Left lung (tissue), 10 donors: ENCODE data around the gene SV2C. TPM values are rescaled to one million over a fixed set of nuclear protein-coding genes. Genes with fewer than 3 reads are reported as not detected.

ENCODE experiments used
- ATAC-seq: fragments of 200-7000 bp; cut with Tn5 transposase; one replicate; pipeline ENCODE4 v1.9.1; 2020; ENCODE audit warnings: moderate library complexity
- DNase-seq, 4 donors: peaks; one replicate each; pipeline ENCODE4 v3.0.0-alpha.2; 2013 to 2020
- H3K27ac ChIP-seq, 2 donors: fragments of 200-600 bp; sonication (generic) in 1 of 2; one replicate each; pipeline versions ENCODE4 v1.5.0 to v1.8.0; 2020 to 2021
- H3K27me3 ChIP-seq, 2 donors: fragments of 200-600 bp; sonication (generic) in 1 of 2; one replicate each; pipeline versions ENCODE4 v1.5.0 to v1.8.0; 2020 to 2021
- H3K36me3 ChIP-seq, 2 donors: fragments of 200-600 bp; sonication (generic) in 1 of 2; one replicate each; pipeline versions ENCODE4 v1.5.0 to v1.8.0; 2020 to 2021
- H3K4me1 ChIP-seq, 2 donors: fragments of 200-600 bp; one replicate each; pipeline ENCODE4 v1.8.0; 2021
- H3K4me3 ChIP-seq, 2 donors: fragments of 200-600 bp; sonication (generic) in 1 of 2; one replicate each; pipeline versions ENCODE4 v1.5.0 to v1.8.0; 2020 to 2021; ENCODE audit warnings: mild to moderate bottlenecking in 1 of 2
- H3K9me3 ChIP-seq, 2 donors: fragments of 200-600 bp; sonication (generic) in 1 of 2; one replicate each; pipeline versions ENCODE4 v1.5.0 to v1.8.0; 2020 to 2021
- CTCF ChIP-seq, 2 donors: fragments of 200-600 bp; sonication (generic) in 1 of 2; IDR thresholded peaks; one replicate each; pipeline versions ENCODE4 v1.5.0 to v1.8.0; 2021; ENCODE audit warnings: antibody characterized with exemption in 2 of 2
- intact Hi-C, 2 donors: fragments of 100-400 bp; cut with DNase I; formaldehyde crosslinking; loops; one replicate each; pipeline versions ENCODE4 v1.11.2 to v1.14.2; 2022
- polyA plus RNA-seq, 6 donors: library from polyadenylated mRNA; unstranded; fragments of 120-200 nt; gene quantifications; one replicate each; pipeline ENCODE4 v1.2.1, GENCODE V29; 2013; ENCODE audit not compliant: insufficient read length in 6 of 6
- total RNA-seq, 2 donors: library from RNA; stranded (reverse); fragmentation: NEBNext Ultra II Directional; extraction: Animal tissue kit (Norgen Biotek cat#: 25700); gene quantifications; one replicate each; pipeline ENCODE4 v1.2.1, GENCODE V29; 2021
- donor health status: DM: no; HTN: yes; CAD: no.
- donor health status: DM: no; HTN: no; CAD: no.

Gene SV2C
- total and polyA plus RNA-seq, 8 donors, result 0.26 to 0.52 (median 0.37) TPM

- no peak overlapping the region for H3K4me3 ChIP-seq
- no peaks in the 10 kb centered on the region for H3K36me3 ChIP-seq
- ATAC-seq (no peak), DNase-seq (no peak)
- H3K27me3 ChIP-seq, result no peaks in the 10 kb centered on the region
- TF ChIP-seq CTCF (IDR thresholded peaks at IDR 0.05), result no peak
- H3K27ac ChIP-seq, result no peak overlapping the region
- intact Hi-C loops, result no loop called here
- H3K4me1 ChIP-seq, result no peaks in the 10 kb centered on the region
- peaks cover 0 to 8% of the 10 kb centered on the region in 2 donors for H3K9me3 ChIP-seq
Observed at GRCh38 chr5:76166886-76167576, 83.8 kb downstream of the SV2C start.

- H3K36me3 ChIP-seq, result no peaks in the 10 kb centered on the region
- intact Hi-C loops, result no loop called here
- no peaks in the 10 kb centered on the region for H3K4me1 ChIP-seq
- no peaks in the 10 kb centered on the region for H3K27me3 ChIP-seq
- TF ChIP-seq CTCF (IDR thresholded peaks at IDR 0.05), result no peak
- peaks cover 0 to 8% of the 10 kb centered on the region in 2 donors for H3K9me3 ChIP-seq
- DNase-seq, result no peak
- no peak overlapping the region for H3K4me3 ChIP-seq
- ATAC-seq, result no peak
- H3K27ac ChIP-seq, result no peak overlapping the region
Observed at GRCh38 chr5:76169146-76169905, 86.1 kb downstream of the SV2C start.

GRCh38 chr5:76174101-76174500 is 90.9 kb downstream of the SV2C start:
- Histone ChIP-seq H3K4me1 (peaks cover 0 to 16% of the 10 kb centered on the region in 2 donors), H3K27me3 (no peaks in the 10 kb centered on the region), H3K9me3 (no peaks in the 10 kb centered on the region), H3K36me3 (no peaks in the 10 kb centered on the region), H3K4me3 (no peak overlapping the region), H3K27ac (no peak overlapping the region)
- ATAC-seq, result no peak
- intact Hi-C loops, result no loop called here
- TF ChIP-seq CTCF (IDR thresholded peaks at IDR 0.05), result no peak
- no peak for DNase-seq

- DNase-seq (peak in 2 of 4 donors; percentile 9 to 43), ATAC-seq (peak; percentile 85)
- no peaks in the 10 kb centered on the region for H3K27me3 ChIP-seq
- no peaks in the 10 kb centered on the region for H3K9me3 ChIP-seq
- TF ChIP-seq CTCF (IDR thresholded peaks at IDR 0.05), result peak; percentile 58 to 60
- no peak overlapping the region for H3K4me3 ChIP-seq
- peaks cover 0 to 16% of the 10 kb centered on the region in 2 donors for H3K4me1 ChIP-seq
- H3K36me3 ChIP-seq, result no peaks in the 10 kb centered on the region
- intact Hi-C loops, result no loop called here
- H3K27ac ChIP-seq, result no peak overlapping the region
Observed at GRCh38 chr5:76175051-76175666, 92.0 kb downstream of the SV2C start.

- H3K36me3 ChIP-seq, result no peaks in the 10 kb centered on the region
- ATAC-seq (no peak), DNase-seq (no peak)
- H3K27ac ChIP-seq, result peak overlapping the region in 1 of 2 donors; percentile 13
- H3K4me3 ChIP-seq, result no peak overlapping the region
- H3K4me1 ChIP-seq, result peaks cover 0 to 16% of the 10 kb centered on the region in 2 donors
- no peaks in the 10 kb centered on the region for H3K27me3 ChIP-seq
- intact Hi-C loops, result no loop called here
- no peaks in the 10 kb centered on the region for H3K9me3 ChIP-seq
- TF ChIP-seq CTCF (IDR thresholded peaks at IDR 0.05), result no peak
Observed at GRCh38 chr5:76175821-76176403, 92.7 kb downstream of the SV2C start.
